Renal cortex interstitium (tissue), 11 donors: Measurements from ENCODE around the gene MAPK8IP1. TPM values are rescaled to one million over a fixed set of nuclear protein-coding genes. Genes with fewer than 3 reads are reported as not detected.
A peak's percentile ranks its signal among the peaks of the same experiment; 100 is the strongest.

ENCODE experiments used
- DNase-seq, 11 donors: peaks; one replicate each; pipeline ENCODE4 v3.0.0-alpha.2; 2013; ENCODE audit warnings: low read depth in 9 of 11, low spot score in 4 of 11; ENCODE audit errors: extremely low read depth in 1 of 11
- polyA plus RNA-seq, 3 donors: library from polyadenylated mRNA; unstranded; fragments of 120-200 nt; gene quantifications; one replicate each; pipeline ENCODE4 v1.2.1, GENCODE V29; 2013; ENCODE audit not compliant: insufficient read length in 3 of 3

Gene MAPK8IP1
- polyA plus RNA-seq, 3 donors, result 9.0 to 13.0 (median 12.9) TPM

DNA sequence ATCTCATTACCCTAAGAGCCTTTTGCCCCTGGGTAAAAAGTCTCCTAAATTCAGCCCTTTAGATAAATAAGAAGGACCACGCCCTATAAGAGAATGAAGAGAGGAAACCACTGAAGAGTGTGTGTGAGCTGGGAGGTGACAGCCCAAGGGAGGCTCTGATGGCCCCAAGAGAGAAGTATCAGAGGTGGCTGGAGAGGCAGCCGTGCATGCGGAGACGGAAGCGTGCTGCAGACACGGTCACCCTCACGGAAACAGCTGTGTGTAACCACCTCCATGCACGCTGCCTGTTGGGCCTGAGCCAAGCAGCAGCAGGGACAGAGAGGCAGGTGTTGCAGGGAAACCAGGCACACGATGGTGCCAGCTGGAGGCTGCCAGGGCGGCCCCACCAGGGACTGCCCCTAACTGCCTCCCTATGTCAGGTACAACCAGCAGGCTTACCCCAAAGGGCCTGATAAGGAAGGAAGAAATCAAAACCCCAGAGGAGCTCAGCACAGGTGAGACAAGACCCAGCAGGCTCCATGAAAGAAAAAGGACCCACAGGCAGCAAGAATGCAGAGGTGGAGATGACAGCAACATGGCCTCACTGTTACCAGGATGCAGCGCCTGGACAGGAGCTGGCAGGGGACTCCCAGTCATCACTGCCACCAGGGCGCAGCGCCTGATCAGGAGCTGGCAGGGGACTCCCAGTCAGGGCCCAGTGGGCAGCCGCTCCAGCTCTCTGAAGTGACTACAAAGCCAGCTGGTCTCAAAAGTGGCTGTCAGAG is 44.8 kb downstream of the MAPK8IP1 start:
- no peak for DNase-seq

DNA sequence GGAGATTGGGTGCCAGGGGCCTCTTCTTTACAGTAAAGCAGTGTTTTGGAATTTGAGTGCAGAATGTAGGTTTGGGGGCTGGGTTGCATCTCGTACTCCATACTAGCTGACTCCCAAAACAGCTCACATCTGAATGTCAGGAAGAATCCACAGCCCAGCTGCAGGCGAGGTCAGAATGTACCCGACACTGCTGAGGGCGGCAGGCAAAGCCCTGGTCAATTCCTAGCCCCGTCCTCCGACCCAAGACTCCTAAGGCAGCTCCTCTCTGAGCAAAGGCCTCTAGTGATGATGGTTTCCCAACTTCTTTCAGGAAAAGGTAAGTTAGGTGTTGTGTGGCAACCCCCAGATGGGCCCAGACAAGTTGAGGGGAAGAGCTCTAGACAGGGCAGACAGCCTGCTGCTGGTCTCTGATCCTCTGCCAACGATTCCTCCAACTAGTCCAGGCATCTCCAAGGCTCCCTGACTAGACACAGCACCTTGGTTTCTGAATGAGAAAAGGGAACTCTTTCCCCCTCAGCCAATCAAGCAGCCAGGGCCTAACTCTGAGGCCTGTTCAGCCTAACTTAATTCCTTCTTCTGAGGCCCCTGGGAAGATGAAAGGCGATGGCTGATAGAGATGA is 45.6 kb downstream of the MAPK8IP1 start:
- DNase-seq, result no peak

DNA sequence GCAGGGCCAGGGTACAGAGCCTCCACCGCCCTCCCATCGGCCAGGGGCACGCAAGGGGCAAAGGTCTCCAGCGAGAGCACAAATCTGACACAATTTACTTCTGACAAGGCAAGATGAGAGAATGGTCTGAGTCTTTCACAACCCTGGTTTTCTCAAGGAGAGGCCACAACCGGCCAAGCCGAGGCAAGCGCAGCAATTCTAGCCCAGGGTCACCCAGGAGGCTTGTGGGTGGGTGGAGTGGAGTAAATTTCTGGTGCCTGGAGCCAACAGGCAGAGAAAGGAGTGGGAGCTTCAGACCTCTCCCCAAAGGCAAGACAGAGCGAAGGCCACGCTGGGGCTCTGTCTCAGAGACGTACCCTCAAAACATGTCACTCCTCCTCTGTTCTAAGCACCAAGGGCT is 46.3 kb downstream of the MAPK8IP1 start:
- DNase-seq, result no peak

DNA sequence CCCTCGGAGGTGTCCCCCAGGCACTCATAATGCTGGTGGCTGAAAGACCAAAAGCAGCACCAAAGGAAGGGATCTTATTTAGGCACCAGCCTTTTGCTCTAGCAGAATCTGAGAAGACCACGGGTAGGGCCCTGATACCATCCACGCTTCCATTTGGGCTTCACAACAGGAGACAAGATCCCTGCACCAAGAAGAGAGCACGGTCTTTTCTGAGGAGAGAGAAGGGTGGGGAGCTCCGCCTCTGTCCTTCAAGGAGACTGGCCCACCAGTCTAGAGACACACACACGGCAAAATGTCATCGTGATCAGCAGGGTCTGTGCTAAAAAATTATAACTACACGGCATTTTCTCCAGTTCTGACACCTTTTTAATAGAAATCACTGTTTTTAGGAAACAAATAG is 46.8 kb downstream of the MAPK8IP1 start:
- DNase-seq, result no peak

DNA sequence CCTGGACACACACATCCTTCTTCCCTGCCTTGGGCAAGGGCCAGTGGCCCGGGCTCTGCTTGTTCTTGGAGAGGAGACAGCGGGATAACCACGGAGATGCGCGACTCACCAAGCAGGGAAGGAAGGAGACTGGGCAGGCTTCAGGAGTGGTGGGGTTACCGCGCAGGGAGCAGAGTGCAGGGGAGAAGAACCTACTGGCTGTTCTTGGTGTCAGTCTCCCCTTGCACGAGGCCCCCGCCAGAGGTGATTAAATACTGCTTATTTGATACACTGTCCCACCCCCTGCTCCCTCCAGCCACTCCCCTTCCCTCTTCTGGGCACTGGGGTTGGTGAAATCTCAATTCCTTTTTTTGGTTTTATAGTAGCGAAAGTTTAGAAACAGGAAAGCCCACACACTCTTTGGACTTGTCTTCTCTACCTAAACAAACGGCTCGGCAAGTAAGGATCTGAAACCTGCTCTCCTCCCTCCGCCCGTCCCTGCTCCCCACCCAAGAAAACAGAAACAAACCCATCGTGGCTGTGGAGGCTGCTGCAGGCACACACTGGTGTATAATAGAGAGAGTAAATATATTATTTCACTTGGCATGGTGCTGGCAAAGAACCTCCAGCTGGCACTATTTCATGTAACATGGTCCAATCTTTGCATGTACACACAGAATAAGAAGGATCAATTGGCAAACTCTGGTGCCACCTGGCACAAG is 47.8 kb downstream of the MAPK8IP1 start:
- no peak for DNase-seq

DNA sequence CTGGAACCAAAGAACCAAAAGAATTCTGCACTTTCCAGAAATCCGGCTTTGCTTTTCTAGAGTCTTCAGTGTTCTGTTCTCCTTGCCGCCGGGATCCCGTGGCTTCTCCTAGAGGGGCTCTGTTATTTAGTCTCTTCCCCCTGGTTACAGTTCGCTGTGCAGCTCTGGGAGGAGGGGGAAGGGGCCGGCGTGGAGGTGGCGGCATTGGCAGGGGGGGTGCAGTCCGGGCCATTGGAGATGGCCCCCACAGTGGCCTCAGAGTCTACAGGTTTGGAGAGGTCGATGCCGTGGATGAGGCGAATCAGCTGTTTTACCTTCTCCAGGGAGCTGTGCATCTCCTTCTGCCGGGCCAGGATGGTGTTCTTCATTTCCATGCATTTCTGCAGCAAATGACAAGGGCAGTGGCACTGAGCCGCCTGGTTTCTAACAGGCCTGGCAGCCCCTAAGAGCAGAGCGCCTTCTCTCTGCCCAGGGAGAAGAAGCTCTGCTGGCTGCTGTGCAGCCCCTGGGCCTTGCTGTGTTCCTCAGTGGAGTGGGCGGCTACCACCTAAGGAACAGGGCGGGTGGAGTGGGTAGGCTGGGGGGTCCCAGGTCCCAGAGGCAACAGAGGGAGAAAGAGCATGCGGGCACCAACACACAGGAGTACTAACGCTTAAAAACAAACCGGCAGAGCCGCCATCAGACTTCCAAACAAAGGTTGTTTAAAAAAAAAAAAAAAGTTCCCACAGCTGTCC is 48.6 kb downstream of the MAPK8IP1 start:
- DNase-seq, result no peak

DNA sequence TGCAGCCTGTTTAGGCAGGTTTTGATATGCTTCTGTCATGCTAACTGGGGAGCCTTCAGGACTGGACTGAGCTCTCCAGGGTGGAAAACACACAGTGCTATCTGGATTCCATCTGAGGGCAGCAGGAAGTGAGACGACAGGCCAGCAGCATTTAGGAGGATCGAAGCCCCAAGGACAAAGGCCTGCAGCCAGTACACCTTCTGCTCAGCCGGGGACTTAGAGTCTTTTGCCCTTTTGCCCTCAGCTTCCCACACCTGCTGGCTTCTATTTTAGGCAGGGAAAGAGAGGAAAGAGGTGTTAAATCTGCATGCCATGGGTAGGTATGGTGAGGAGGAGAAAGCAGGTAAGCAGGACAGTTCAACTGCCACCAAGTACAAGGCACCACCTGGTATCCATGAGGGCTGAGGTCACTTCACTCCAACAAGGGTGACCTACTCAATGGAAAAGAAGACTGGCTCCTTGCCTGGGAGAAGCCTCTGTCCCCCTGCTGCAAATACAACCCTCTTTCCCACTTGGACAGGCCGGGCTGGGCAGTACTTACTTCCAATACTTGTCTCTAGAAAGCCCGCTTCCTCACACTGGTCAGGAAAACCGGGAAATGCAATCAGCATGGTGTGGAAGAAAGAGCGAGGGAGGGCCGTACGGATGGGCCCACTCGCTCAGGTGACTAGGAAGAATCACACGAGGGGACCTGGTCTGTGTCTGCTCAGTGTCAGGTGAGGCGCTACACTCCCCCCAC is 49.3 kb downstream of the MAPK8IP1 start:
- no peak for DNase-seq

DNA sequence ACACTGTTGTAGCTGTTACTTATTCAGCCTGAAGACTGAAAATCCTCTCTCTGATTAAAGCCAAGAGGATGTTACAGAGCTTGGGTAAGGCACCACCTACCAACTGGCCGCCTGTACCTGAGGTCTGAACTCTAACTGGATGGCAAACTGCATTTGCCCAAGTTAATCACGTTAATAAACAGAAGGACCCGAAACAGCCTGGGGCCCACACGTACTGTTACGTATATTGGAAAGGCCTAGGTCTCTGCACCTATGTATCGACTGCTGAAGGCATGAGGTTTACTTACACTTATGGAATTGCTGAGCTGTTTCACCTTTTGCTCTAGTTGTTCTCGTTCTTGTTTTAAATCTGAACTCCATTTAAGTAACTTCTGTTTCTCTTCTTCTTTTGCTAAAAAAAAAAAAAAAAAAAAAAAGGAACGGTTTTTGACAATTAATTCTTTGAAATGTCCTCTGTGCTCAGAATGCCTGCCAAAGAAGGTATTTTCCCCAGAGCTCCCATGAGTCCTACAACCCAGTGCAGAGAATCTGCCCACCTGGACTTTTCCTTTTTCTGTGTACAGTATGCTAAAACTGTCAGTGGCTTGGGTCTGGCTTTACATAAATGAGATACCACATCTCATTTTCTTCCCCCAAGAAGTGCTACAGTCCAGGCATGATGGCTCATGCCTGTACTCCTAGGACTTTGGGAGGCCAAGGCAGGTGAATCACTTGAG is 50.1 kb downstream of the MAPK8IP1 start:
- no peak for DNase-seq

DNA sequence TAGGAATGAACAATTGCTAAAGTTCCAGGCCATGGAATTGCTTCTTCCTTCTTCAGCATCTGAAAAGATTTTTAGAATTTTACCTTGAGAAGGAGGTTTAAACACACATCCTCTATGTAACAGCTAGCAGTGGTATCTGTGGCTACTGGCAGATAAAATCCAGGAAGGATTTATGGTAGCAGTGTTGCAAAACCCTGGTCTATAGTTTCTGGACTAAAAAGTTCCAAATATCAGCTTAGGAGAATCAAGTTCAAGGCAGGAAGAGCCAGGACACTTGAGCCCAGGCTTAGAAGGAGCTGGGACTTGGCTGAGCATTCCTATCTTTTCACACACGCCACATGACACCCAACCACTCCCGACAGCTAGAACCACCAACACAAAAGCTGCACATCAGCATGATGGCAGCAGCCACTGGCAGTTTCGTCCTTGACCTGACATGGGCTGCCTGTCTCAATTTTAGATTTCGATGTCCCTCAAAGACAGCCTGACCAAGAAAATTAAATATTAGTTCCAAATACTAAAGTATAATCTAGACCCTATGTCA is 51.1 kb downstream of the MAPK8IP1 start:
- no peak for DNase-seq

DNA sequence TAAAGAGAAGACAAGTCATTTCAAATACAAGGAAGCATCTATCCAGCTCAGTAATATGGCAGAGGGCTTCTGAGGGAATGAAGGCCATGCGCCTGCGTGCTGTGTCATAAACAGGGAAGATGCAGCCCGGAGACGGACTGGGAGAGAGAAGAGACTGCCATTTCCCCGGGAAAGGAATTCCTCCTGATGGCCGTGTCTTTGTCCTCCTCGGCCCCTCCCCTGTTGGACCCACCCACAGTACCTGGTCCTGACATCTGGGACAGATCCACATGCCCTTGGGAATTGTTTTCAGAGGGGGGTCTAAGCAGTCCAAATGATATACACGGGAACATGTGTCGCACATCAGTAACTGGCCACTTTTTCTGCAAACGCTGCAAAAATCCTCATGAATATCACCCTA is 52.5 kb downstream of the MAPK8IP1 start:
- DNase-seq, result no peak

DNA sequence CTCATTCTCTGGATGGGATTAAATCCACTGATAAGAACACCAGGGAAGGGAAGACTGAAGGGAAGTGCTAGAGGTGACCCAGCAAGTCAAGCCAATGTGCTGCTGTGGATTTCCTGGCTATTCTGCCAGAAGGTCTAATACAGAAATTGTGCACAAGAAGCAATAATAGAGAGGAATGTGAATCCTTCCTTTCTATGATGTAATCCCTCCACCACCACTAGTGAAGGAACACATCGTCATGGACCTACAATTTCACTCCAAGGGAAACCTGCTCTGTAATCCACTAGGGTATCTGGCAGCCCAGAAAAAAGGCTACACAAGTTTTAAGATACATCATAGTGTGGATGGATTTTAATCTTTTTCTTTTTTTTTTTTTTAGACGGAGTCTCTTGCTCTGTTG is 54.4 kb downstream of the MAPK8IP1 start:
- no peak for DNase-seq

DNA sequence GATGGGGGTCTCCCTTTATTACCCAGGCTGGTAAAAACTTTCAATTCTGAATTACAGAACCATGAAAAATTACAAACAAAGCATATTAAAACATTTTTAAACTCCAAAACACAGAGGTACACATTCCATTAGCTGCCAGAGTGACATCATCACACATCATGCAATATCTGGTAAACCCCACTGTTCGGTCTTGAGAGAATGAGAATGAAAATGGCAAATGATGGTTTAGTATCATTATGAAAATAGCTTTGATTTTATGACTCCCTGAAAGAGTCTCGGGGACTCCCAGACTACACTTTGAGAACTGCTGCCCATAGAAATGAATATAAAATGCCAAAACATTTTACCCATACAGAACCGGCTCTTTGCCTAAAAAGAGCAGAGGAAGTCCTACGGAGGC is 55.8 kb downstream of the MAPK8IP1 start:
- no peak for DNase-seq

DNA sequence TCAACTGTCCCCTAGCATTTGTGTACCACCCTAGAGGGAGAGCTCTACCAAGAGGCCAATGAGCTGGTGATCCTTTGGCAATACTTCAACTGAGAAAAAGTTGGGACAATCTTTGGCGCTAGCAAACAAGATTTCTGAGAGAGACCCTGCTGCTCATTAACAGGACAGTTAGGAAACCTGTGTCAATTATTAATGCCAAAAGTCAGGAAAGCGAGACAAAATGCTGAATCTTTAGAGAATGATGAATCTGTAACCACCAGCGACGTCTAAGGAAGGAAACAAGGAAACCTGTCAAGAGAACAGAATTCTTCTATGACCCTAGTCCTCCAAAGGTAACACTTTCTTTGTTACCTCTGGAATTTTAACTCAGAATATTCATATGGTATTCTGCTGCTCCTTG is 56.9 kb downstream of the MAPK8IP1 start:
- peak in 1 of 11 donors; percentile 35 for DNase-seq

DNA sequence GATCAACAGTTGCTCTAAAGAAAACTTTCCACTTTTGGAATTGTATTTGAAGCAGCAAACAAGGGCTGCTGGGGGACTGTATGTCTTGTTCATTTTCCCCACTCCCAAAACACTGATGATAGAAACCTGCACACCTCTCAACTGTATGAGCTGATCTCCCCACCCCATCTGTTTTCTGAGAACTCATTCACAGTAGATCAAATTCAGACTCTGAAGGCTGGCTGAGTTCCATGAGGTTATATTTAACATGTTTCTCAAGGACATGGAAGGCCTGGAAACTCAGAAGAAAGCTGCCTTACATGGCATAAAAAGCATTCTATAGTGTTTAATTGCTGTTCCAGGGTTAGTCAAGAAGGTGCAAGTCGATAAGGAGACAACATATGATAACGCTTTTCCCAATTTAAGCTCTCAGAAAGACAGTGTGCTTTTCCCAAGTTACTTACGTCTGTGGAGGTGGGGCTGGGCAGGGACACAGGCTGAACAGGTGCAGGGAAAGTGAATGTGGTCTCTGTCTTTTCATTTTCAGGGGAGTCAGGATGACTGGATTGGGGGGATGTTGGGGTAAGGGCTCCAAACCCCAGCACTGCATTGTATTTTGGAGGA is 60.0 kb downstream of the MAPK8IP1 start:
- no peak for DNase-seq

DNA sequence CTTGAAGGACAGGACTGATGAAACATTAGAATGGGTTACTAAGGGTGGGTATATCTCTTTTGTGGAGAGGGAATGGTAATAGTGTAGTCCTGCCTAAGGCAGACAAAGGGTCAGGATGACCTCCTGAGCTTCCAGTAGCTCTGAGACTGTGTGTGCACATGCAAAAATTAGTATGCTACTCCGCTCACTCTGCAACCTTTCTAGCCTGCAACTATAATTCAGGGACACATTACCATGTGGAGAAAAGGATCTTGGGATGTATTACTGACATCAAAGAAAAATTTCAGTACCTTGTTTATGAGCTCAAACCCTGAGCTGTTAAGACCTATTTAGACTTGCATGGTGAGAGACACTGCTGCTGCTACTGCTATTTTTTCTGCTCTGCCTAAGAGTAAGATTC is 62.4 kb downstream of the MAPK8IP1 start:
- no peak for DNase-seq

DNA sequence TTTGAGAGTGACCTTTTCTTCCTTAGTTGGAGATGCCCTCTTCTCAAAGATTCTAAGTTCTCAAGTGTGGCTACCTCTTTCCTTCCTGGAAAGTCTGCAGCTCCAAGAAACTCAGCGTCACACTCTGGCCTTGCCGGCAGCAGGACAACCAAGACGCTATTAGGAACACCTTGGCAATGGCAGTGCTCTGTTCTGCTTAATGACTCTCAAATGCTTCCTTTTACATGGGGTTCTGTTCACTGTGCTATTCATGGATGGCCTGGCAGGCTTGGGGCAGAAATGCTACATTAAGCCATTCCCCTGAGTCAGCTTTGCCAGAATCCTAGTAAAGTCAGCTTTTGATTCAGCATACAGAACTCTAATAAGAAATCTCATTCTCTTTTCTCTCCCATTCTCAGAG is 62.9 kb downstream of the MAPK8IP1 start:
- peak in 2 of 11 donors; percentile 27 to 32 for DNase-seq

DNA sequence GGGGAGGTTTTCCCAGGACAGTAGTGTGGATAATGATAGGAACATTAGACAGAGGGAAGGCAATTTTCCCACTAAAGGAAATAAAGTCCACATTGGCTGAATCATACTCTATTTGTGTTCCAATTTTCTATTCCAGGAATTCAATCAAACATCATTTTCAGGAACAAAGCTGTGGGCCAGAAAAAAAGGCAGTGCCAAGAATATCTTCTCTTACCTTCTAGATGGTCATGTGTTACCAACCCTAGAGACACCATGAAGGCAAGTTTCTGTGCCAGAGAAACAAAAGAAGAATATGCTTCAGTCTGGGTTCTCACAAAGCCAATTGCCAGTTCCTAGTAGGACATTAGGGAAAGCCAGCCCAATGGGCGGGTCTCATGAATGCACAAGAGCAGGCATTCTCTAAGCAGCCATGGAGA is 64.5 kb downstream of the MAPK8IP1 start:
- DNase-seq, result no peak
